Activated CD8-positive, alpha-beta T cell treated with anti-CD3 and anti-CD28 coated beads for 36 hours (primary cell): ENCODE data around the gene KRTAP12-1. TPM values are rescaled to one million over a fixed set of nuclear protein-coding genes. Genes with fewer than 3 reads are reported as not detected.

Experiments used
- ATAC-seq: fragments of 200-7000 bp; cut with Tn5 transposase; one replicate; pipeline ENCODE4 v1.10.0; 2021; ENCODE audit warnings: mild to moderate bottlenecking, moderate library complexity
- CTCF ChIA-PET: fragments of 350-600 bp; sonication (Branson Sonifier 250); formaldehyde crosslinking; loops from one replicate; lab custom pipeline; 2021; ENCODE audit warnings: antibody characterized with exemption; lab: Charles Lee
- POLR2A ChIA-PET: fragments of 350-600 bp; sonication (Branson Sonifier 250); formaldehyde crosslinking; loops from one replicate; lab custom pipeline; 2021; ENCODE audit warnings: antibody characterized with exemption; lab: Charles Lee
- DNase-seq: peaks from one replicate; pipeline ENCODE4 v3.0.0-alpha.2; 2020
- H3K27ac Mint-ChIP-seq: one replicate; pipeline ENCODE4 v1.8.0; 2021; ENCODE audit warnings: mild to moderate bottlenecking, mixed read lengths
- H3K27me3 Mint-ChIP-seq: one replicate; pipeline ENCODE4 v1.8.0; 2021; ENCODE audit warnings: mixed read lengths
- H3K36me3 Mint-ChIP-seq: one replicate; pipeline ENCODE4 v1.8.0; 2021; ENCODE audit warnings: low read depth, mixed read lengths
- H3K4me1 Mint-ChIP-seq: one replicate; pipeline ENCODE4 v1.8.0; 2021; ENCODE audit warnings: low read depth, mixed read lengths
- H3K4me3 Mint-ChIP-seq: one replicate; pipeline ENCODE4 v1.8.0; 2021; ENCODE audit warnings: mild to moderate bottlenecking, moderate library complexity, mixed read lengths
- H3K9me3 Mint-ChIP-seq: one replicate; pipeline ENCODE4 v1.8.0; 2021; ENCODE audit warnings: mixed read lengths
- CTCF ChIP-seq: fragments of 200-600 bp; IDR thresholded peaks from one replicate; pipeline ENCODE4 v1.8.0; 2022; ENCODE audit warnings: antibody characterized with exemption, mild to moderate bottlenecking
- intact Hi-C: fragments of 100-400 bp; cut with micrococcal nuclease; formaldehyde crosslinking; loops from one replicate; pipeline ENCODE4 v1.10.0; 2022
- total RNA-seq, 2 experiments: library from RNA; stranded (reverse); gene quantifications; one replicate each; pipeline ENCODE4 v1.2.3, GENCODE V29; 2021

Gene KRTAP12-1
- total RNA-seq, 2 experiments from 2014 or later = not detected

GRCh38 chr21:44712203-44713028 is 30.5 kb upstream of the KRTAP12-1 start:
- H3K36me3 Mint-ChIP-seq = no peaks in the 10 kb centered on the region
- peaks cover 64% of the 10 kb centered on the region for H3K27me3 Mint-ChIP-seq
- intact Hi-C loops = no loop called here
- ATAC-seq (no peak), DNase-seq (no peak)
- peaks cover 16% of the 10 kb centered on the region for H3K4me1 Mint-ChIP-seq
- POLR2A ChIA-PET = no interaction called here
- no peak overlapping the region for H3K4me3 Mint-ChIP-seq
- TF ChIP-seq CTCF = no peak
- no peak overlapping the region for H3K27ac Mint-ChIP-seq
- CTCF ChIA-PET = interaction anchor here (1.3 kb wide), 1 partner anchor 8 kb away, joined by 3 read pairs; no protein-coding TSS in a partner anchor
- H3K9me3 Mint-ChIP-seq = peaks cover 3% of the 10 kb centered on the region

GRCh38 chr21:44711327-44712202 is 29.6 kb upstream of the KRTAP12-1 start, which contains the start of gene TSPEAR:
Gene TSPEAR (minus strand): TSS chr21:44711572. CDS start chr21:44711514, 58 bp downstream.
- intact Hi-C loops = no loop called here
- Mint-ChIP-seq H3K4me3 (no peak within 1 kb of the TSS), H3K27ac (no peak within 1 kb of the TSS), H3K4me1 (peaks cover 16% of the 10 kb centered on the region), H3K36me3 (no peaks in the 10 kb centered on the region), H3K9me3 (peaks cover 3% of the 10 kb centered on the region), H3K27me3 (peaks cover 67% of the 10 kb centered on the region)
- POLR2A ChIA-PET = no interaction called here
- ATAC-seq (no peak), DNase-seq (no peak)
- CTCF ChIA-PET = interaction anchor here (1.0 to 1.3 kb wide), 4 partner anchors 9 to 82 kb away, joined by 3 to 6 read pairs (median 3); no protein-coding TSS in a partner anchor
- no peak for TF ChIP-seq CTCF

DNA sequence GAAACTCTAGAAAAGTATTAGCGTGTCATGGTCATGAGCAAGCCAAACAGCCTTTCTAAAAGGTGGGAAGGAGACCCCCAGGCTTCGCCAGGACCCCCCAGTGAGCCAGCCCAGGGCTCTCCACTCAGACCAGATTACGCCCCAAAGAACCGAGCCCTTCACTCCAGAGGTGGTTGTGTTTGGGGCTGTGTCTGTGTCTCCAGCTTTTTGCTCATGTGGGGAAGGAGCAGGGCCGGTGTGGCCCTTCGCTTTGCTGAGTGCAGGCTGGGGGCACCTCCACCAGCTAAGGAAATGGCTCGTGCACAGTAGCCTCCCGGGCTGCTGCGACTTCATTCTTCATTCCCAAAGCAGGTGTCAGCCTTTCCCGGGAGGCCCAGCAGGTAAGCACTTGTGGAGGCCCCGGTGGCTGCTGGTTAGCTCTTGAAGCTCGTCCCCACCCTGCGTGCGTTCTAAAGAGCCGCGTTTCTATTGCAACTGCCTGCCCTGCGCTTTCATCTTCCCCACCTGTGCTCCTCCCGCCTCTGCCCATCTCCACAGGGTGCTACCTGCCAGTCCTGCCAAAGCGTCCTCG is 28.9 kb upstream of the KRTAP12-1 start:
- DNase-seq (peak; percentile 20), ATAC-seq (peak; percentile 29)
- Mint-ChIP-seq H3K27me3 (peaks cover 74% of the 10 kb centered on the region), H3K9me3 (peaks cover 8% of the 10 kb centered on the region), H3K27ac (no peak overlapping the region), H3K4me1 (peaks cover 19% of the 10 kb centered on the region), H3K4me3 (no peak overlapping the region), H3K36me3 (peaks cover 6% of the 10 kb centered on the region)
- CTCF ChIA-PET = interaction anchor here (1.0 to 1.3 kb wide), 4 partner anchors 10 to 83 kb away, joined by 3 to 6 read pairs (median 3); no protein-coding TSS in a partner anchor
- TF ChIP-seq CTCF = no peak
- intact Hi-C loops = no loop called here
- POLR2A ChIA-PET = no interaction called here

GRCh38 chr21:44710294-44710665 is 28.3 kb upstream of the KRTAP12-1 start:
- H3K27me3 Mint-ChIP-seq = peaks cover 77% of the 10 kb centered on the region
- ChIA-PET POLR2A (no interaction called here), CTCF (interaction anchor here (0.9 kb wide), 1 partner anchor 83 kb away, joined by 6 read pairs; no protein-coding TSS in a partner anchor)
- no peak for ATAC-seq
- no peak for TF ChIP-seq CTCF
- H3K4me3 Mint-ChIP-seq = no peak overlapping the region
- no peak overlapping the region for H3K27ac Mint-ChIP-seq
- H3K9me3 Mint-ChIP-seq = peaks cover 9% of the 10 kb centered on the region
- H3K36me3 Mint-ChIP-seq = peaks cover 9% of the 10 kb centered on the region
- intact Hi-C loops = no loop called here
- DNase-seq = no peak
- peaks cover 19% of the 10 kb centered on the region for H3K4me1 Mint-ChIP-seq
